Measurements from ENCODE around the gene VSIG10. TPM values are rescaled to one million over a fixed set of nuclear protein-coding genes. Genes with fewer than 3 reads are reported as not detected.
"Not testable (repeated sequence)": the region's sequence is repeated elsewhere in the genome, so short reads cannot be mapped to it uniquely, and the experiment has no call there.

The VSIG10 gene
- total and polyA plus RNA-seq, 4 experiments from 2014 or later = 1.5 to 5.1 (median 4.8) TPM; not detected in 1

- Histone ChIP-seq H3K4me1 (ENCODE audit: insufficient read depth, low read length) (no peaks in the 10 kb centered on the region), H3K36me3 (ENCODE audit: insufficient read depth, low read length) (no peaks in the 10 kb centered on the region), H3K27me3 (ENCODE audit: insufficient read depth, low read length) (no peaks in the 10 kb centered on the region), H3K27ac (ENCODE audit: low read depth, low read length) (no peak overlapping the region), H3K9me3 (ENCODE audit: control insufficient read depth in 1 of 2, low read length in 2 of 2) (no peaks in the 10 kb centered on the region), H3K4me3 (ENCODE audit: low read length in 2 of 2) (no peak overlapping the region)
- no peak overlapping the region for H3K27ac Mint-ChIP-seq
- ChIA-PET POLR2A (ENCODE audit: partially characterized antibody) (no interaction called here), CTCF (ENCODE audit: partially characterized antibody) (no interaction called here)
- peaks cover 0 to 2% of the 10 kb centered on the region in 2 donors for H3K36me3 Mint-ChIP-seq
- intact Hi-C loops (cut with micrococcal nuclease) = no loop called here
- peaks cover 5 to 7% of the 10 kb centered on the region in 2 donors for H3K27me3 Mint-ChIP-seq
- no peak overlapping the region for H3K4me3 Mint-ChIP-seq
- peaks cover 4 to 8% (median 5%) of the 10 kb centered on the region in 4 donors for H3K4me1 Mint-ChIP-seq
- H3K9me3 Mint-ChIP-seq = no peaks in the 10 kb centered on the region
- no peak for DNase-seq
Measured at GRCh38 chr12:118098401-118098800, 5.4 kb downstream of the VSIG10 start.

- no peaks in the 10 kb centered on the region for H3K9me3 Mint-ChIP-seq
- H3K4me3 Mint-ChIP-seq = no peak overlapping the region
- Histone ChIP-seq H3K4me1 (ENCODE audit: insufficient read depth, low read length) (no peaks in the 10 kb centered on the region), H3K36me3 (ENCODE audit: insufficient read depth, low read length) (no peaks in the 10 kb centered on the region), H3K9me3 (ENCODE audit: control insufficient read depth in 1 of 2, low read length in 2 of 2) (no peaks in the 10 kb centered on the region), H3K27me3 (ENCODE audit: insufficient read depth, low read length) (no peaks in the 10 kb centered on the region), H3K4me3 (ENCODE audit: low read length in 2 of 2) (no peak overlapping the region), H3K27ac (ENCODE audit: low read depth, low read length) (no peak overlapping the region)
- H3K36me3 Mint-ChIP-seq = no peaks in the 10 kb centered on the region
- H3K27me3 Mint-ChIP-seq = no peaks in the 10 kb centered on the region
- DNase-seq = no peak
- ChIA-PET POLR2A (ENCODE audit: partially characterized antibody) (no interaction called here), CTCF (ENCODE audit: partially characterized antibody) (interaction anchor here (1.0 kb wide), 1 partner anchor 30 kb away, joined by 3 read pairs; no protein-coding TSS in a partner anchor)
- no peak overlapping the region for H3K27ac Mint-ChIP-seq
- intact Hi-C loops (cut with micrococcal nuclease) = no loop called here
- no peaks in the 10 kb centered on the region for H3K4me1 Mint-ChIP-seq
Measured at GRCh38 chr12:118094039-118094438, 9.8 kb downstream of the VSIG10 start.

GRCh38 chr12:118089782-118090181 lies 14.0 kb downstream of the VSIG10 start:
- no peak for DNase-seq
- Histone ChIP-seq H3K27ac (ENCODE audit: low read depth, low read length) (no peak overlapping the region), H3K27me3 (ENCODE audit: insufficient read depth, low read length) (no peaks in the 10 kb centered on the region), H3K9me3 (ENCODE audit: control insufficient read depth in 1 of 2, low read length in 2 of 2) (no peaks in the 10 kb centered on the region), H3K36me3 (ENCODE audit: insufficient read depth, low read length) (no peaks in the 10 kb centered on the region), H3K4me3 (ENCODE audit: low read length in 2 of 2) (no peak overlapping the region), H3K4me1 (ENCODE audit: insufficient read depth, low read length) (no peaks in the 10 kb centered on the region)
- Mint-ChIP-seq H3K9me3 (no peaks in the 10 kb centered on the region), H3K4me3 (no peak overlapping the region), H3K27ac (no peak overlapping the region), H3K4me1 (no peaks in the 10 kb centered on the region), H3K36me3 (no peaks in the 10 kb centered on the region), H3K27me3 (no peaks in the 10 kb centered on the region)
- ChIA-PET CTCF (ENCODE audit: partially characterized antibody) (no interaction called here), POLR2A (ENCODE audit: partially characterized antibody) (no interaction called here)
- intact Hi-C loops (cut with micrococcal nuclease) = no loop called here

- H3K9me3 ChIP-seq (ENCODE audit: control insufficient read depth in 1 of 2, low read length in 2 of 2) = no peaks in the 10 kb centered on the region
- CTCF ChIA-PET (ENCODE audit: partially characterized antibody) = interaction anchor here (1.4 kb wide), 1 partner anchor 27 kb away, joined by 3 read pairs; no protein-coding TSS in a partner anchor
- H3K36me3 ChIP-seq (ENCODE audit: insufficient read depth, low read length) = no peaks in the 10 kb centered on the region
- H3K27ac ChIP-seq (ENCODE audit: low read depth, low read length) = no peak overlapping the region
- no peak for DNase-seq
- no peak overlapping the region for H3K27ac Mint-ChIP-seq
- H3K4me3 ChIP-seq (ENCODE audit: low read length in 2 of 2) = no peak overlapping the region
- no peaks in the 10 kb centered on the region for H3K27me3 Mint-ChIP-seq
- H3K27me3 ChIP-seq (ENCODE audit: insufficient read depth, low read length) = no peaks in the 10 kb centered on the region
- H3K9me3 Mint-ChIP-seq = peaks cover 0 to 5% (median 0%) of the 10 kb centered on the region in 8 donors
- no peak overlapping the region for H3K4me3 Mint-ChIP-seq
- no peaks in the 10 kb centered on the region for H3K4me1 Mint-ChIP-seq
- no peaks in the 10 kb centered on the region for H3K4me1 ChIP-seq (ENCODE audit: insufficient read depth, low read length)
- POLR2A ChIA-PET (ENCODE audit: partially characterized antibody) = no interaction called here
- no peaks in the 10 kb centered on the region for H3K36me3 Mint-ChIP-seq
- intact Hi-C loops (cut with micrococcal nuclease) = no loop called here
Measured at GRCh38 chr12:118082161-118082560, 21.6 kb downstream of the VSIG10 start.

GRCh38 chr12:118081521-118081920 lies 22.3 kb downstream of the VSIG10 start:
- H3K9me3 Mint-ChIP-seq; DNase-seq; H3K27ac ChIP-seq (ENCODE audit: low read depth, low read length); H3K4me3 Mint-ChIP-seq; H3K36me3 ChIP-seq (ENCODE audit: insufficient read depth, low read length); H3K27me3 Mint-ChIP-seq; H3K4me3 ChIP-seq (ENCODE audit: low read length in 2 of 2); H3K4me1 Mint-ChIP-seq; CTCF ChIA-PET (ENCODE audit: partially characterized antibody); H3K36me3 Mint-ChIP-seq; H3K9me3 ChIP-seq (ENCODE audit: control insufficient read depth in 1 of 2, low read length in 2 of 2); H3K4me1 ChIP-seq (ENCODE audit: insufficient read depth, low read length); POLR2A ChIA-PET (ENCODE audit: partially characterized antibody); intact Hi-C loops (cut with micrococcal nuclease); H3K27me3 ChIP-seq (ENCODE audit: insufficient read depth, low read length): not testable (repeated sequence)
- H3K27ac Mint-ChIP-seq = peak overlapping the region in 1 of 7 donors; percentile 25

- H3K27me3 Mint-ChIP-seq = peaks cover 0 to 2% of the 10 kb centered on the region in 2 donors
- Histone ChIP-seq H3K4me3 (ENCODE audit: low read length in 2 of 2) (no peak overlapping the region), H3K4me1 (ENCODE audit: insufficient read depth, low read length) (no peaks in the 10 kb centered on the region), H3K9me3 (ENCODE audit: control insufficient read depth in 1 of 2, low read length in 2 of 2) (no peaks in the 10 kb centered on the region), H3K36me3 (ENCODE audit: insufficient read depth, low read length) (no peaks in the 10 kb centered on the region), H3K27me3 (ENCODE audit: insufficient read depth, low read length) (no peaks in the 10 kb centered on the region), H3K27ac (ENCODE audit: low read depth, low read length) (no peak overlapping the region)
- H3K36me3 Mint-ChIP-seq = no peaks in the 10 kb centered on the region
- ChIA-PET POLR2A (ENCODE audit: partially characterized antibody) (no interaction called here), CTCF (ENCODE audit: partially characterized antibody) (no interaction called here)
- intact Hi-C loops (cut with micrococcal nuclease) = no loop called here
- H3K9me3 Mint-ChIP-seq = peaks cover 0 to 5% (median 0%) of the 10 kb centered on the region in 8 donors
- peak overlapping the region in 1 of 7 donors; percentile 20 for H3K27ac Mint-ChIP-seq
- DNase-seq = no peak
- no peaks in the 10 kb centered on the region for H3K4me1 Mint-ChIP-seq
- H3K4me3 Mint-ChIP-seq = no peak overlapping the region
Measured at GRCh38 chr12:118073768-118074167, 30.0 kb downstream of the VSIG10 start.

GRCh38 chr12:118070650-118071049 lies 33.2 kb downstream of the VSIG10 start:
- Mint-ChIP-seq H3K9me3 (no peaks in the 10 kb centered on the region), H3K36me3 (no peaks in the 10 kb centered on the region), H3K4me1 (peaks cover under 1 to 9% (median 4%) of the 10 kb centered on the region in 4 donors), H3K27me3 (peaks cover 0 to 4% of the 10 kb centered on the region in 2 donors), H3K27ac (no peak overlapping the region), H3K4me3 (no peak overlapping the region)
- intact Hi-C loops (cut with micrococcal nuclease) = no loop called here
- no peak overlapping the region for H3K4me3 ChIP-seq (ENCODE audit: low read length in 2 of 2)
- no peak for DNase-seq
- H3K4me1 ChIP-seq (ENCODE audit: insufficient read depth, low read length) = peaks cover 2% of the 10 kb centered on the region
- ChIA-PET POLR2A (ENCODE audit: partially characterized antibody) (no interaction called here), CTCF (ENCODE audit: partially characterized antibody) (interaction anchor here (1.1 kb wide), 1 partner anchor 16 kb away, joined by 4 read pairs; no protein-coding TSS in a partner anchor)
- no peaks in the 10 kb centered on the region for H3K27me3 ChIP-seq (ENCODE audit: insufficient read depth, low read length)
- H3K27ac ChIP-seq (ENCODE audit: low read depth, low read length) = no peak overlapping the region
- H3K9me3 ChIP-seq (ENCODE audit: control insufficient read depth in 1 of 2, low read length in 2 of 2) = no peaks in the 10 kb centered on the region
- no peaks in the 10 kb centered on the region for H3K36me3 ChIP-seq (ENCODE audit: insufficient read depth, low read length)

GRCh38 chr12:118068445-118068844 lies 35.4 kb downstream of the VSIG10 start:
- peaks cover 24% of the 10 kb centered on the region for H3K4me1 ChIP-seq (ENCODE audit: insufficient read depth, low read length)
- CTCF ChIA-PET (ENCODE audit: partially characterized antibody) = interaction anchor here (0.8 to 4.6 kb wide), 5 partner anchors 8 to 212 kb away, joined by 3 to 22 read pairs (median 5); no protein-coding TSS in a partner anchor

More at GRCh38 chr12:118068445-118068844, 35.4 kb downstream of the VSIG10 start:
- H3K4me3 Mint-ChIP-seq = no peak overlapping the region
- no peak overlapping the region for H3K4me3 ChIP-seq (ENCODE audit: low read length in 2 of 2)
- intact Hi-C loops (cut with micrococcal nuclease) = no loop called here
- H3K9me3 ChIP-seq (ENCODE audit: control insufficient read depth in 1 of 2, low read length in 2 of 2) = no peaks in the 10 kb centered on the region
- no peaks in the 10 kb centered on the region for H3K27me3 ChIP-seq (ENCODE audit: insufficient read depth, low read length)
- no peak overlapping the region for H3K27ac ChIP-seq (ENCODE audit: low read depth, low read length)
- no peak for DNase-seq
- H3K27ac Mint-ChIP-seq = peak overlapping the region in 1 of 7 donors; percentile 77
- POLR2A ChIA-PET (ENCODE audit: partially characterized antibody) = no interaction called here
- H3K4me1 Mint-ChIP-seq = peaks cover 13 to 31% (median 21%) of the 10 kb centered on the region in 4 donors
- H3K27me3 Mint-ChIP-seq = peaks cover 0 to 4% of the 10 kb centered on the region in 2 donors
- no peaks in the 10 kb centered on the region for H3K36me3 ChIP-seq (ENCODE audit: insufficient read depth, low read length)
- H3K36me3 Mint-ChIP-seq = no peaks in the 10 kb centered on the region
- H3K9me3 Mint-ChIP-seq = no peaks in the 10 kb centered on the region

All from CD4-positive, alpha-beta memory T cell (primary cell).